ENCODE results near the gene MPRIP. TPM values are rescaled to one million over a fixed set of nuclear protein-coding genes. Genes with fewer than 3 reads are reported as not detected.
A peak's percentile ranks its signal among the peaks of the same experiment; 100 is the strongest.

The MPRIP gene
- total RNA-seq, 1 donor from 2014 or later: 86.3 TPM

- DNase-seq (ENCODE audit: low read depth in 2 of 2): no peak
These were observed 65.0 kb downstream of the MPRIP start for GRCh38 chr17:17107281-17107680.

DNA sequence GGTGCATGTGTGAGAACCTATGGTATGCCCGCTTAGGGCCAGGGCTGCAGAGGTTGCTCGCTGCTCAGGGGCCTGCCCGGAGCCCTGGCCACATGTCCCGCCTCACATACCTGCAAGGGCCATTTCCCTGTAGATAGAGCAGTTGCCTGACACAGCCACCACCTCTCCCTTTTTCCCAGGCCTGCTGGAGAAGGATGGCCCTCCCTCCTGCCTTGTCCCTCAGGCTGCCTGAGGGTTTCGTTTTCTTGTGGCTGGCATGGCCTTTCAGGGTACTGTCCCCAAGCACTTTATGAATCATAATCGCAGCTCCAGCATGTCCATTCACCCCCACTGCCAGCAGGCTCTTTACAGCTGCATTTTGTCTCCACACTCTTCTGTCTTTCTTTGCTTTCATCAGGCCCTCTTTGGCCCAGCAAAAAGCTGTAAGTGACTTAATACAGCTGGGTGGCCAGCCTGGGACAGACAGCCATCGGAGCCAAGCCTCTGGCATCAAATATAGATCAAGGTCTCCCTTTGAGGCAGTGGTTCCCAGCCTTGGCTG is 65.7 kb downstream of the MPRIP start:
- DNase-seq (ENCODE audit: low read depth in 2 of 2): no peak

- no peak for DNase-seq (ENCODE audit: low read depth in 2 of 2)
These were observed 66.3 kb downstream of the MPRIP start for GRCh38 chr17:17108451-17109049.

DNA sequence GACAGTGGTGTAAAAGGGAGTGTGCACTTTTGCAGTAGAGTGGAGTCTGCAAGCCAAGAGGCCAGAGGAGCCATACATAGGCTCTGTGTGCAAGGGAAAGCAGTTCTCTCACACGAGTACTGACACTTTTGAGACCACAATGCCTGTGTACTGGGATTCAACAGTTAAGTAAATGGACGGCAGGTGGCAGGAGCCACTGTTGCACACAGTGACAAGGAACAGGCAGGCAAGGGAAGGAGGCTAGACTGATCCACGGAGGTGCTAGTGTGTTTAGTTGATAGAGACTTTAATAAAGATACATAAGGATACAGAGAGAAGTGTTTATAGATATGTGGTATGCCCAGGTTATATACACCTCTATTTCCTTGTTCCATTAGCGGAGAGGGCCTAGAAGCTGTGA is 67.0 kb downstream of the MPRIP start:
- no peak for DNase-seq (ENCODE audit: low read depth in 2 of 2)

GRCh38 chr17:17109907-17110306 is 67.7 kb downstream of the MPRIP start:
- DNase-seq (ENCODE audit: low read depth in 2 of 2): no peak

GRCh38 chr17:17110520-17110919 is 68.3 kb downstream of the MPRIP start:
- DNase-seq (ENCODE audit: low read depth in 2 of 2): no peak

GRCh38 chr17:17111401-17112393 is 69.4 kb downstream of the MPRIP start:
- DNase-seq (ENCODE audit: low read depth in 2 of 2): no peak

DNA sequence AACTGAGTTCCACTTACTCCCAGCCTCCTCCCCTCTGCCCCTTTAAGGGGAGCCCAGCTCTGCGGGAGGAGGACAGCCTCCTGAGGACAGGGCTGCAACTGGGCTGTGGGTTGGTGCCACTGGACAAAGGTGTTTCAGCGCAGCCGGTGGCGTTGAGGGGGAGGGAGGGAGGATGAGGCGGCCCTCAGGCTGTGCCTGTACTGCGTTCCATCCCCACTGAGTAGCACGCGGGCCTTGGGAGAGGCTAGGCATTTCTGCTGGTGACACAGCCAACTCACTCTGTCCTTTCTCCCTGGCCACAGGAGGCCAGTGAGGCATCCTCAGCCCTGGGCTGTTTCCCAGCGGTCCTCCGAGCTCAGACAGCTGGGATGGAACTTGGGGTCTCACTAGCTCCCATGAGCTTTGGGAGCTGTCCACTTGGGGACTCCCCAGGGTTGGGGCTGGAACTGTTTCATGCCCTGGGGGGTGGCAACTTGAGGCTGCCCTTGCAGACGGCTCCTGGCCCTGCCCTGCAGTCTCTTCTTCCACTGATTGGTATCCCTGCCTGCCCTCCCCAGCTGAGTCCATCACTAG is 70.5 kb downstream of the MPRIP start:
- no peak for DNase-seq (ENCODE audit: low read depth in 2 of 2)

GRCh38 chr17:17114592-17115225 is 72.5 kb downstream of the MPRIP start:
- DNase-seq (ENCODE audit: low read depth in 2 of 2): no peak

- DNase-seq (ENCODE audit: low read depth in 2 of 2): no peak
These were observed 73.4 kb downstream of the MPRIP start for GRCh38 chr17:17115620-17116019.

GRCh38 chr17:17116406-17116805 is 74.1 kb downstream of the MPRIP start:
- DNase-seq (ENCODE audit: low read depth in 2 of 2): no peak

DNA sequence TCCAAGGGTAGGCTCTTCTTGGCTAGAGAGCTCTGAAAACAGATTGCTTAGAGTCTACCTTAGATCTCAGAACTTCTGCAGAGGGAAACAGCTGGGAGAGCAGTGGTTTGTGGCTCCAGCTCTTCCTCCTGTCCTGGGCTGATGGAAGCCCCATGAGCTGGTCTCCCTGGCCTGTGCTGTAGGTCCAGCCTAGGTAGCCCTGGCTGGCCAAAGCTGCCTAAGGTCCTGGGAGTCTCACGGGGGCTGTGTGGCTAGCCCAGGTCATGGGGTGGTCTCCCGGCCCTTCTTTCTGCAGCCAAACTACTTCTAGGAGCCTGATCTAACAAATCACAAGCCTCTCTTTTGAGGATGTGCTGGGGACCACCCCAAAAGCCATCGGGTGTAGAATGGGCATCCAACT is 75.7 kb downstream of the MPRIP start:
- no peak for DNase-seq (ENCODE audit: low read depth in 2 of 2)

- no peak for DNase-seq (ENCODE audit: low read depth in 2 of 2)
These were observed 76.1 kb downstream of the MPRIP start for GRCh38 chr17:17118399-17118798.

GRCh38 chr17:17119106-17119505 is 76.8 kb downstream of the MPRIP start:
- DNase-seq (ENCODE audit: low read depth in 2 of 2): no peak

- DNase-seq (ENCODE audit: low read depth in 2 of 2): peak; percentile 37 to 43
These were observed 77.3 kb downstream of the MPRIP start for GRCh38 chr17:17119533-17119932.

DNA sequence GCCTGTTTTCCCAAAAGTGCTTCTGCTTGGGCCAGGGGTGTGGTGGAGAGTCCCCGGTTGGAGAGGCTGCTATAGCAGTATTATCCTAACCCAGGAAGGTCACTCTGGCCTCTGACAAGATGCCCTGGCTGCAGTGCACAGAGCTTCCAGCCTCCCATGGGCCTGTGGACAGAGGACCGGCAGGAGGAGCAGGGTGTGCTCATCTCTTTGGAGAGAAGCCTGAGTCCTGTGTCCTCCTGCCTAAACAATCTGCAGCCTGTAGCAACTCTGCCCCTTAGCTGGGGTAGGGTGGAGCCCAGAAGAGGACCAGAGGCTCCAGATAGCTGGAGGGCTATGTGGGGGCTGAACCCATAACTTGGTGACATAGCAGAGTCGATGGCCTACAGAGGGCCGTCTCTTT is 78.0 kb downstream of the MPRIP start:
- DNase-seq (ENCODE audit: low read depth in 2 of 2): no peak

DNA sequence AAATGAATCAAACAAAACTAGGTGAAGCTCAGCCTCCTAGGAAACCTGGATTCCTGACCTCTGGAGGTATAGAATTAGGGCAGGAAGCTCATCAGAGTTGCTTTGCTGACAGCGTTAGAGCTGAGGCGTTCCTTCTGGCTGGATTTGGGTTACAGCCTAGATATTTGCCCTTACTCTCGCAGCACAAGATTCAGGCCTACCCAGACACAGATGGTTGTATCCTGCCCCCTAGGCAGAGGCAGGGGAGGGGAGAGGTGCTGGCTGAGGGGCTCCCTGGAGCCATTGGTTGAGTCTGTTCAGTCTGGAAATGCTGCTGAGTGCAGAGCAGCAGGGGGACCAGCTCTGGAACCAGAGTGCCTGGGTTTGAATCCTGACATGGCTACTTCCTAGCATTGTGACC is 78.4 kb downstream of the MPRIP start:
- DNase-seq (ENCODE audit: low read depth in 2 of 2): no peak

DNA sequence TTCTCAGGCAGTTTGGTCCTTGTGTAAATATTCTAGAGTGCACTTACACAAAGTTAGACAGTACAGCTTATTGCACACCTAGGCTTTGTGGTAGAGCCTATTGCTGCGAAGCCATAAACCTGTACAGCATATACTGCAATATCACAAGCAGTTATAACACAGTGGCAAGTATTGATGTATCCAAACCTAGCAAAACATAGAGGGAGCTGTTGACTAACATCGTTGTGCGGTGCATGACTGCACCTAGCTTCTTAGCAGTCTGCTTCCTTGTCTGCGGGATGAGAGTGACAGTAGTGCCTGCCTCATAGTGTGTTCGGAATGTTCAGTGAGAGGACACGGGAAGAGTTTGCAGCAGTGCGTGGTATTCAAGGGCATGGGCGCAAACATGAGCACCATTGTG is 78.9 kb downstream of the MPRIP start:
- no peak for DNase-seq (ENCODE audit: low read depth in 2 of 2)

DNA sequence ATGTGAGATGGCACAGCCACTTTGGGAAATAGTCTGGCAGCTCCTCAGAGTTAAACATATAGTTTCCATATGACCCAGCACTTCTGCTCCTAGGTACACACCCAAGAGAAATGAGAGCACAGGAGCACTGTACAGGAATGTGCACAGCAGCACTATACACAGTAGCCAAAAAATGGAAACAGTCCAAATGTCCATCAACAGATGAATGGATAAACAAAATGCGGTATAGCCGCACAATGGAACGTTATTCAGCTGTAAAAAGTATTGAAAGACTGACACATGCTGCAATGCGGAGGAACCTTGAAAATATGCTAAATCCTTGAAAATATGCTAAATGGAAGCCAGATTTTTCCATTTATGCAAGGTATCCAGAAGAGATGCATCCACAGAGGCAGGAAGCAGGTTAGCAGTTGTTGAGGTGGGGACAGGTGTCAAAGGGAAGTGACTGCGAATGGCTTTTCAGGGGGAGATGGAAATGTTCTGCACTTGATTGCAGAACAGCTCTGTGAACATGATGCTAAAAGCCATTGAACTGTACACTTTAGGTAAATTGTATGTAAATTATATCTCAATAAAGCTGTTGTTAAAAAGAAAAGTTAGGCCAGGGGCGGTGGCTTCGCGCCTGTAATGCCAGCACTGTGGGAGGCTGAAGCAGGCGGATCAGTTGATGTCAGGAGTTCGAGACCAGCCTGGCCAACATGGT is 80.7 kb downstream of the MPRIP start:
- DNase-seq (ENCODE audit: low read depth in 2 of 2): peak in 1 of 2 donors; percentile 34

- DNase-seq (ENCODE audit: low read depth in 2 of 2): no peak
These were observed 82.1 kb downstream of the MPRIP start for GRCh38 chr17:17124341-17124740.

All from dermis microvascular lymphatic vessel endothelial cell (primary cell).